ENCODE results near the gene OLA1.

- TF ChIP-seq CTCF (conservative IDR thresholded peaks at IDR 0.05; ENCODE audit: low read depth, low read length) = no peak
- TF ChIP-seq EZH2 (IDR thresholded peaks at IDR 0.05; ENCODE audit: low read length, unreplicated experiment) = no peak
Measured at GRCh38 chr2:174254267-174254666, 5.9 kb upstream of the OLA1 start.

Data from PC-3 (cell line).